Natural killer cell (primary cell): ENCODE measurements around the gene PHTF1. TPM values are rescaled to one million over a fixed set of nuclear protein-coding genes. Genes with fewer than 3 reads are reported as not detected.
"Not testable (repeated sequence)": the region's sequence is repeated elsewhere in the genome, so short reads cannot be mapped to it uniquely, and the experiment has no call there.

Source experiments
- ATAC-seq, 3 donors: fragments of 150-1000 bp in 2 of 3; fragments of 200-7000 bp in 1 of 3; cut with Tn5 transposase; 1 replicate in 1 of 3; 2 replicates in 2 of 3; pipeline ENCODE4 v1.10.0; 2021; ENCODE audit warnings: mild to moderate bottlenecking in 2 of 3, moderate library complexity in 2 of 3
- DNase-seq, 2 donors: peaks; one replicate each; pipeline versions ENCODE4 v3.0.0 to v3.0.0-alpha.2; 2013 to 2021; ENCODE audit warnings: mixed read lengths in 1 of 2
- H3K27ac ChIP-seq: one replicate; pipeline ENCODE4 v1.5.1; 2013; ENCODE audit warnings: mild to moderate bottlenecking, low read length
- H3K27me3 ChIP-seq: one replicate; pipeline ENCODE4 v1.6.1; 2013; ENCODE audit warnings: low read length; ENCODE audit not compliant: control insufficient read depth, insufficient read depth
- H3K36me3 ChIP-seq: one replicate; pipeline ENCODE4 v1.6.1; 2013; ENCODE audit warnings: low read length; ENCODE audit not compliant: control insufficient read depth, insufficient read depth
- H3K4me1 ChIP-seq: one replicate; pipeline ENCODE4 v1.6.1; 2013; ENCODE audit warnings: low read length; ENCODE audit not compliant: control insufficient read depth, insufficient read depth
- H3K4me3 ChIP-seq: one replicate; pipeline ENCODE4 v1.5.1; 2013; ENCODE audit warnings: low read length
- H3K9me3 ChIP-seq: one replicate; pipeline ENCODE4 v1.6.1; 2013; ENCODE audit warnings: low read length; ENCODE audit not compliant: control insufficient read depth, insufficient read depth
- H3K27ac Mint-ChIP-seq, 2 donors: one replicate each; pipeline ENCODE4 v1.8.0; 2022; ENCODE audit warnings: mild to moderate bottlenecking in 2 of 2, mixed read lengths in 2 of 2, moderate library complexity in 1 of 2
- H3K27me3 Mint-ChIP-seq, 2 donors: one replicate each; pipeline ENCODE4 v1.8.0; 2022; ENCODE audit warnings: low read depth in 2 of 2, mixed read lengths in 2 of 2
- H3K36me3 Mint-ChIP-seq: one replicate; pipeline ENCODE4 v1.8.0; 2022; ENCODE audit warnings: mixed read lengths
- H3K4me1 Mint-ChIP-seq, 2 donors: one replicate each; pipeline ENCODE4 v1.8.0; 2022; ENCODE audit warnings: mixed read lengths in 2 of 2
- H3K4me3 Mint-ChIP-seq: one replicate; pipeline ENCODE4 v1.8.0; 2022; ENCODE audit warnings: mild to moderate bottlenecking, moderate library complexity, mixed read lengths
- H3K9me3 Mint-ChIP-seq, 2 donors: one replicate each; pipeline ENCODE4 v1.8.0; 2022; ENCODE audit warnings: mixed read lengths in 2 of 2
- CTCF ChIP-seq: fragments of 200-600 bp; IDR thresholded peaks from one replicate; pipeline ENCODE4 v1.8.0; 2022; ENCODE audit warnings: antibody characterized with exemption
- WGBS: methylation state at CpG from one replicate; pipeline ENCODE4 v1.1.7; 2013; ENCODE audit warnings: missing lambda C conversion rate; ENCODE audit not compliant: insufficient coverage; 5-methylcytosine and 5-hydroxymethylcytosine counted together
- intact Hi-C: fragments of 100-400 bp; cut with micrococcal nuclease; formaldehyde crosslinking; loops from one replicate; pipeline ENCODE4 v1.14.2; 2022
- total RNA-seq, 4 donors: library from RNA; stranded (reverse); fragments of 120-200 nt in 1 of 4; gene quantifications; one replicate each; pipeline versions ENCODE4 v1.2.3 to v1.2.4, GENCODE V29; 2013 to 2022

PHTF1 gene
- total RNA-seq, 3 donors from 2014 or later (not counting 1 experiment from before 2014, with no cell fraction given) = 37.1 to 40.7 (median 40.6) TPM

- Histone ChIP-seq H3K4me1 (no peaks in the 10 kb centered on the region), H3K9me3 (no peaks in the 10 kb centered on the region), H3K4me3 (no peak overlapping the region), H3K27ac (no peak overlapping the region), H3K36me3 (peaks cover 21% of the 10 kb centered on the region), H3K27me3 (no peaks in the 10 kb centered on the region)
- Mint-ChIP-seq H3K9me3 (no peaks in the 10 kb centered on the region), H3K4me3 (no peak overlapping the region), H3K36me3 (no peaks in the 10 kb centered on the region), H3K27me3 (no peaks in the 10 kb centered on the region), H3K27ac (peak overlapping the region; percentile 37 to 70), H3K4me1 (peaks cover 8% of the 10 kb centered on the region in 2 donors)
- 92% methylated on average over 1 of the region's 2 CpGs for WGBS
- ATAC-seq (peak in 2 of 3 donors; percentile 61 to 65), DNase-seq (no peak)
- no peak for TF ChIP-seq CTCF
- intact Hi-C loops = no loop called here
These were observed 24.8 kb downstream of the PHTF1 start for GRCh38 chr1:113734357-113735055.

GRCh38 chr1:113732802-113733201 is 26.5 kb downstream of the PHTF1 start:
- TF ChIP-seq CTCF = no peak
- no peak overlapping the region for H3K4me3 ChIP-seq
- no peaks in the 10 kb centered on the region for H3K9me3 ChIP-seq
- Mint-ChIP-seq H3K4me3 (no peak overlapping the region), H3K27me3 (no peaks in the 10 kb centered on the region), H3K36me3 (peaks cover 6% of the 10 kb centered on the region), H3K9me3 (no peaks in the 10 kb centered on the region), H3K4me1 (peaks cover 8% of the 10 kb centered on the region in 2 donors), H3K27ac (no peak overlapping the region)
- 84% methylated on average over 3 of the region's 5 CpGs for WGBS
- peaks cover 20% of the 10 kb centered on the region for H3K36me3 ChIP-seq
- DNase-seq = no peak
- H3K27me3 ChIP-seq = no peaks in the 10 kb centered on the region
- ATAC-seq = no peak
- H3K4me1 ChIP-seq = no peaks in the 10 kb centered on the region
- no peak overlapping the region for H3K27ac ChIP-seq
- intact Hi-C loops = no loop called here

- Histone ChIP-seq H3K9me3 (peaks cover 5% of the 10 kb centered on the region), H3K27me3 (no peaks in the 10 kb centered on the region), H3K27ac (no peak overlapping the region), H3K4me3 (no peak overlapping the region), H3K36me3 (peaks cover 14% of the 10 kb centered on the region), H3K4me1 (no peaks in the 10 kb centered on the region)
- no peak for DNase-seq
- intact Hi-C loops = loop anchor here (5.0 kb wide), 1 partner anchor 51 kb away; no protein-coding TSS in a partner anchor
- Mint-ChIP-seq H3K36me3 (peaks cover 43% of the 10 kb centered on the region), H3K27ac (no peak overlapping the region), H3K4me1 (peaks cover 0 to 8% of the 10 kb centered on the region in 2 donors), H3K4me3 (no peak overlapping the region), H3K27me3 (no peaks in the 10 kb centered on the region), H3K9me3 (peaks cover 0 to 2% of the 10 kb centered on the region in 2 donors)
- no CpG with 5 or more reads among the region's 2 CpGs for WGBS
- TF ChIP-seq CTCF = no peak
- ATAC-seq = no peak
These were observed 38.3 kb downstream of the PHTF1 start for GRCh38 chr1:113721010-113721409.

- H3K4me1 Mint-ChIP-seq = peaks cover 0 to 18% of the 10 kb centered on the region in 2 donors
- H3K4me3 ChIP-seq, ATAC-seq, H3K27ac ChIP-seq, H3K4me1 ChIP-seq, H3K36me3 ChIP-seq, intact Hi-C loops, H3K27me3 ChIP-seq, H3K9me3 Mint-ChIP-seq, H3K27ac Mint-ChIP-seq, H3K27me3 Mint-ChIP-seq, DNase-seq, H3K4me3 Mint-ChIP-seq, H3K9me3 ChIP-seq: not testable (repeated sequence)
- peaks cover 28% of the 10 kb centered on the region for H3K36me3 Mint-ChIP-seq
- 97% methylated on average over 5 of the region's 5 CpGs for WGBS
These were observed 40.7 kb downstream of the PHTF1 start for GRCh38 chr1:113718621-113719020.

GRCh38 chr1:113717506-113717905 is 41.8 kb downstream of the PHTF1 start:
- H3K4me1 ChIP-seq, DNase-seq, H3K4me3 ChIP-seq, intact Hi-C loops, H3K27me3 ChIP-seq, H3K9me3 Mint-ChIP-seq, H3K9me3 ChIP-seq, ATAC-seq, H3K27ac Mint-ChIP-seq, H3K27ac ChIP-seq, H3K4me3 Mint-ChIP-seq, H3K27me3 Mint-ChIP-seq: not testable (repeated sequence)
- 100% methylated on average over 5 of the region's 6 CpGs for WGBS
- H3K4me1 Mint-ChIP-seq = peaks cover 0 to 18% of the 10 kb centered on the region in 2 donors
- H3K36me3 Mint-ChIP-seq = peaks cover 25% of the 10 kb centered on the region
- H3K36me3 ChIP-seq = peaks cover 14% of the 10 kb centered on the region
